Neural progenitor cell (in vitro differentiated cells): ENCODE data around the gene ARL6IP5. TPM values are rescaled to one million over a fixed set of nuclear protein-coding genes. Genes with fewer than 3 reads are reported as not detected.

Source experiments
- DNase-seq: peaks from one replicate; pipeline ENCODE4 v3.0.0-alpha.2; 2016; ENCODE audit warnings: low spot score
- H2AFZ ChIP-seq: fragments of 200-600 bp; sonication (generic); replicated peaks from 2 replicates; pipeline ENCODE4 v1.6.1; 2016; ENCODE audit warnings: antibody characterized with exemption
- H3F3A ChIP-seq: fragments of 200-600 bp; sonication (generic); 2 replicates; pipeline ENCODE4 v1.6.1; 2016; ENCODE audit warnings: antibody characterized with exemption, low read depth
- H3K27ac ChIP-seq: fragments of 200-600 bp; sonication (generic); 2 replicates; pipeline ENCODE4 v1.5.1; 2016; ENCODE audit warnings: mild to moderate bottlenecking
- H3K27me3 ChIP-seq: fragments of 200-600 bp; sonication (generic); 2 replicates; pipeline ENCODE4 v1.6.1; 2016; ENCODE audit warnings: mild to moderate bottlenecking, moderate library complexity
- H3K36me3 ChIP-seq: fragments of 200-600 bp; sonication (generic); 2 replicates; pipeline ENCODE4 v1.5.1; 2016
- H3K4me1 ChIP-seq: fragments of 200-600 bp; sonication (generic); 2 replicates; pipeline ENCODE4 v1.6.1; 2016; ENCODE audit warnings: mixed run types
- H3K4me2 ChIP-seq: fragments of 200-600 bp; sonication (generic); 2 replicates; pipeline ENCODE4 v1.6.1; 2016
- H3K4me3 ChIP-seq: fragments of 200-600 bp; sonication (generic); 2 replicates; pipeline ENCODE4 v1.5.1; 2016
- H3K79me2 ChIP-seq: fragments of 200-600 bp; sonication (generic); 2 replicates; pipeline ENCODE4 v1.6.1; 2016; ENCODE audit warnings: low read depth
- H3K9ac ChIP-seq: fragments of 200-600 bp; sonication (generic); 2 replicates; pipeline ENCODE4 v1.6.1; 2016
- H3K9me3 ChIP-seq: fragments of 200-600 bp; sonication (generic); 2 replicates; pipeline ENCODE4 v1.5.1; 2016; ENCODE audit warnings: low read depth
- H4K20me1 ChIP-seq: fragments of 200-600 bp; sonication (generic); 2 replicates; pipeline ENCODE4 v1.6.1; 2016; ENCODE audit warnings: low read depth
- H3K27ac Mint-ChIP-seq: 3 replicates; pipeline ENCODE4 v1.8.0; 2021; ENCODE audit warnings: mixed read lengths
- H3K27me3 Mint-ChIP-seq: 2 replicates; pipeline ENCODE4 v1.8.0; 2022; ENCODE audit warnings: low read depth, mild to moderate bottlenecking, inconsistent platforms, moderate library complexity, mixed read lengths; ENCODE audit not compliant: insufficient read depth
- H3K36me3 Mint-ChIP-seq: 3 replicates; pipeline ENCODE4 v1.8.0; 2021; ENCODE audit warnings: mixed read lengths
- H3K4me1 Mint-ChIP-seq: 3 replicates; pipeline ENCODE4 v1.8.0; 2021; ENCODE audit warnings: mixed read lengths
- H3K4me3 Mint-ChIP-seq: 3 replicates; pipeline ENCODE4 v1.8.0; 2021; ENCODE audit warnings: mild to moderate bottlenecking, moderate library complexity, mixed read lengths
- H3K9me3 Mint-ChIP-seq: 3 replicates; pipeline ENCODE4 v1.8.0; 2020; ENCODE audit warnings: mixed read lengths
- CTCF ChIP-seq: fragments of 200-600 bp; sonication (generic); IDR thresholded peaks from 2 replicates; pipeline ENCODE4 v1.5.1; 2017; ENCODE audit warnings: antibody characterized with exemption, mild to moderate bottlenecking
- EZH2 ChIP-seq: fragments of 200-600 bp; sonication (generic); IDR thresholded peaks from 2 replicates; pipeline ENCODE4 v1.6.1; 2017; ENCODE audit warnings: antibody characterized with exemption, mild to moderate bottlenecking, moderate library complexity
- EZH2phosphoT487 ChIP-seq: fragments of 200-600 bp; sonication (generic); IDR thresholded peaks from 2 replicates; pipeline ENCODE4 v1.6.1; 2017; ENCODE audit warnings: antibody characterized with exemption
- total RNA-seq: library from RNA; depleted of rRNA; stranded (reverse); fragments of >200 nt; gene quantifications from 2 replicates; pipeline ENCODE4 v1.2.3, GENCODE V29; 2015; ENCODE audit warnings: low replicate concordance

Gene ARL6IP5
- total RNA-seq, 1 donor from 2014 or later: 72.4 TPM

DNA sequence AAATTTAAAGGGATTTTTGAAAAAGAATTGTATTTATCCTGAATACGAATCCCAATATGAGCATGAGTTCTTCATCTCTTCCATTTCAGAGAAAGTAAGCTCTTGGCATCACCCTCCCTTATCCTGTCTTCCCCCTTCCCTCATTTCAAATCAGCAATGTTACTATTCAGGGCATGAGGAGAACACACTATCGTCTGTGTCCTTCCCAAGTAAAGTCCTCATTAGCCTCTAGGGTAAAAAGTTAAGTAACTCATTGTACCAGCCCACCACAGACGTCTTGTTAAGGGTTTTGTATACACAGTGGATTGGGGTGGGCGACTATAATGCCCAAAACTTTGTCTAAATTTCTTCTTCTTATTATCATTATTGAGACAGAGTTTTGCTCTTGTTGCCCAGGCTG is 14.8 kb downstream of the ARL6IP5 start:
- H3K9ac ChIP-seq: no peak overlapping the region
- Mint-ChIP-seq H3K27ac (no peak overlapping the region), H3K9me3 (no peaks in the 10 kb centered on the region), H3K27me3 (no peaks in the 10 kb centered on the region), H3K36me3 (peaks cover 13% of the 10 kb centered on the region), H3K4me3 (no peak overlapping the region), H3K4me1 (no peaks in the 10 kb centered on the region)
- H2AFZ ChIP-seq: no peak overlapping the region
- H3K4me2 ChIP-seq: no peak overlapping the region
- H4K20me1 ChIP-seq: peaks cover 2% of the 10 kb centered on the region
- H3K9me3 ChIP-seq: no peaks in the 10 kb centered on the region
- H3K4me3 ChIP-seq: no peak overlapping the region
- peaks cover 3% of the 10 kb centered on the region for H3K79me2 ChIP-seq
- H3K27me3 ChIP-seq: no peaks in the 10 kb centered on the region
- no peaks in the 10 kb centered on the region for H3F3A ChIP-seq
- TF ChIP-seq CTCF: no peak
- no peak for TF ChIP-seq EZH2phosphoT487
- TF ChIP-seq EZH2: no peak
- no peaks in the 10 kb centered on the region for H3K4me1 ChIP-seq
- DNase-seq: no peak
- H3K27ac ChIP-seq: no peak overlapping the region
- H3K36me3 ChIP-seq: no peaks in the 10 kb centered on the region

DNA sequence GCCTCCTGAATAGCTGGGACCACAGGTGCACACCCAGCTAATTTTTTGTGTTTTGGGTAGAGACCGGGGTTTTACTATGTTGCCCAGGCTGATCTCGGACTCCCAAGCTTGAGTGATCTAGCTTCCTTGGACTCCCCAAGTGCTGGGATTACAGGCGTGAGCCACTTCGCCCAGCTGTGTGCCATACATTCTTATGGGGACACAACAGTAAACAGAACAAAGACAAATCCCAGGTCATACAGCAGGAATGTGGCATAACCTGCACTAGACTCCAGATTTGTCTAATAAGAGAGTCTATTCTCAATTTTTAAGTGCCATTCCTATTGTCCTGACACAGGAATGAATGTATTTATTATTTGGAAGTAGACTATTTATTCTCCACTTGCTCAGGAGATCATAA is 17.6 kb downstream of the ARL6IP5 start:
- Mint-ChIP-seq H3K27me3 (no peaks in the 10 kb centered on the region), H3K36me3 (peaks cover 13% of the 10 kb centered on the region), H3K4me3 (no peak overlapping the region), H3K27ac (no peak overlapping the region), H3K4me1 (no peaks in the 10 kb centered on the region), H3K9me3 (no peaks in the 10 kb centered on the region)
- Histone ChIP-seq H3K9ac (no peak overlapping the region), H3K9me3 (no peaks in the 10 kb centered on the region), H3K36me3 (no peaks in the 10 kb centered on the region), H3K27me3 (no peaks in the 10 kb centered on the region), H3K4me3 (no peak overlapping the region), H3K79me2 (no peaks in the 10 kb centered on the region), H4K20me1 (no peaks in the 10 kb centered on the region), H3K27ac (no peak overlapping the region), H3F3A (no peaks in the 10 kb centered on the region), H3K4me2 (no peak overlapping the region), H3K4me1 (no peaks in the 10 kb centered on the region), H2AFZ (no peak overlapping the region)
- TF ChIP-seq EZH2phosphoT487 (no peak), EZH2 (no peak), CTCF (no peak)
- DNase-seq: no peak

DNA sequence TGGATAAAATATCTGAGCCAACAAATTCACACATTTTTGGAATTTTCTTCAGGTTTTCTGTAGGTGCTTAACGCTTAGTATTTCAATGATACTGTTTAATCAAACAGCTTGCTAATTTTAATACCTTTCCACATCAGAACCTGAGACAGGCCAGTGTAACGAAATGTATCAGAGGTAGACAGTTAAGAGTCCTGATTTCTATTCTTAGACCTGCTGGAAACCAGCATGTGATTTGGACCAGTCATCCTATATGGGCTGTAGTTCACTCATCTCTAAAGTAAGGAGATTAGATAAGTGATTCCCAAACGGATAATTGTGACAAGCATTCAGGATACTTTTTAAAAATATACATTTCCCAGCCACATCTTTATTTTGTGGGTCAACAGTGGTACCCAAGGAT is 18.4 kb downstream of the ARL6IP5 start:
- H3K9me3 ChIP-seq: no peaks in the 10 kb centered on the region
- DNase-seq: no peak
- Mint-ChIP-seq H3K9me3 (no peaks in the 10 kb centered on the region), H3K36me3 (peaks cover 13% of the 10 kb centered on the region), H3K4me1 (peaks cover 3% of the 10 kb centered on the region), H3K27me3 (no peaks in the 10 kb centered on the region), H3K4me3 (no peak overlapping the region), H3K27ac (no peak overlapping the region)
- H3K27me3 ChIP-seq: no peaks in the 10 kb centered on the region
- no peaks in the 10 kb centered on the region for H3K79me2 ChIP-seq
- H3F3A ChIP-seq: no peaks in the 10 kb centered on the region
- H3K4me3 ChIP-seq: no peak overlapping the region
- H3K27ac ChIP-seq: no peak overlapping the region
- TF ChIP-seq CTCF (no peak), EZH2phosphoT487 (no peak), EZH2 (no peak)
- no peak overlapping the region for H3K9ac ChIP-seq
- H4K20me1 ChIP-seq: no peaks in the 10 kb centered on the region
- no peak overlapping the region for H2AFZ ChIP-seq
- H3K4me2 ChIP-seq: no peak overlapping the region
- H3K36me3 ChIP-seq: no peaks in the 10 kb centered on the region
- H3K4me1 ChIP-seq: no peaks in the 10 kb centered on the region

GRCh38 chr3:69104586-69104985 is 19.8 kb downstream of the ARL6IP5 start:
- Histone ChIP-seq H3F3A (no peaks in the 10 kb centered on the region), H4K20me1 (no peaks in the 10 kb centered on the region), H3K4me2 (no peak overlapping the region), H3K27me3 (no peaks in the 10 kb centered on the region), H2AFZ (no peak overlapping the region), H3K36me3 (no peaks in the 10 kb centered on the region), H3K9ac (no peak overlapping the region), H3K79me2 (no peaks in the 10 kb centered on the region), H3K9me3 (no peaks in the 10 kb centered on the region), H3K4me3 (no peak overlapping the region), H3K4me1 (no peaks in the 10 kb centered on the region), H3K27ac (no peak overlapping the region)
- H3K4me1 Mint-ChIP-seq: peaks cover 3% of the 10 kb centered on the region
- no peak for DNase-seq
- H3K27me3 Mint-ChIP-seq: no peaks in the 10 kb centered on the region
- TF ChIP-seq EZH2 (no peak), EZH2phosphoT487 (no peak), CTCF (no peak)
- H3K9me3 Mint-ChIP-seq: no peaks in the 10 kb centered on the region
- no peak overlapping the region for H3K27ac Mint-ChIP-seq
- peaks cover 13% of the 10 kb centered on the region for H3K36me3 Mint-ChIP-seq
- H3K4me3 Mint-ChIP-seq: no peak overlapping the region
